ENCODE measurements around the gene SERTM2.

The SERTM2 gene

GRCh38 chrX:111511477-111511876, at the start of gene SERTM2:
Gene SERTM2 (plus strand): TSS chrX:111511645. CDS start chrX:111518858, 7,213 bp downstream.
- no peak for DNase-seq (ENCODE audit: low read depth)
- TF ChIP-seq CTCF (IDR thresholded peaks at IDR 0.05; ENCODE audit: control insufficient read depth, insufficient read depth, low read depth, low read length, missing control alignments), result no peak
- H3K4me3 ChIP-seq (ENCODE audit: control insufficient read depth, low read depth, low read length), result no peak within 1 kb of the TSS

GRCh38 chrX:111465669-111466068, 45.8 kb upstream of the SERTM2 start:
- no peak for DNase-seq (ENCODE audit: low read depth)
- no peak overlapping the region for H3K4me3 ChIP-seq (ENCODE audit: control insufficient read depth, low read depth, low read length)
- TF ChIP-seq CTCF (IDR thresholded peaks at IDR 0.05; ENCODE audit: control insufficient read depth, insufficient read depth, low read depth, low read length, missing control alignments), result no peak

- no peak for TF ChIP-seq CTCF (IDR thresholded peaks at IDR 0.05; ENCODE audit: control insufficient read depth, insufficient read depth, low read depth, low read length, missing control alignments)
- H3K4me3 ChIP-seq (ENCODE audit: control insufficient read depth, low read depth, low read length), result no peak overlapping the region
- DNase-seq (ENCODE audit: low read depth), result no peak
Observed at GRCh38 chrX:111467896-111468295, 43.5 kb upstream of the SERTM2 start.

GRCh38 chrX:111470681-111471403, 40.6 kb upstream of the SERTM2 start:
- H3K4me3 ChIP-seq (ENCODE audit: control insufficient read depth, low read depth, low read length), result no peak overlapping the region
- DNase-seq (ENCODE audit: low read depth), result no peak
- no peak for TF ChIP-seq CTCF (IDR thresholded peaks at IDR 0.05; ENCODE audit: control insufficient read depth, insufficient read depth, low read depth, low read length, missing control alignments)

GRCh38 chrX:111481896-111482295, 29.5 kb upstream of the SERTM2 start:
- no peak for TF ChIP-seq CTCF (IDR thresholded peaks at IDR 0.05; ENCODE audit: control insufficient read depth, insufficient read depth, low read depth, low read length, missing control alignments)
- H3K4me3 ChIP-seq (ENCODE audit: control insufficient read depth, low read depth, low read length), result no peak overlapping the region
- DNase-seq (ENCODE audit: low read depth), result no peak

GRCh38 chrX:111483135-111483534, 28.3 kb upstream of the SERTM2 start:
- H3K4me3 ChIP-seq (ENCODE audit: control insufficient read depth, low read depth, low read length), result no peak overlapping the region
- DNase-seq (ENCODE audit: low read depth), result no peak
- TF ChIP-seq CTCF (IDR thresholded peaks at IDR 0.05; ENCODE audit: control insufficient read depth, insufficient read depth, low read depth, low read length, missing control alignments), result no peak
